Breast epithelium (tissue), 3 donors: Measurements from ENCODE around the gene ESPN.

Experiments used
- CTCF ChIP-seq, 3 donors: fragments of 450-650 bp; IDR thresholded peaks; one replicate each; pipeline ENCODE4 v1.5.1; 2016 to 2017; ENCODE audit warnings: antibody characterized with exemption in 3 of 3, mild to moderate bottlenecking in 3 of 3, moderate library complexity in 3 of 3
- POLR2A ChIP-seq: fragments of 450-650 bp; IDR thresholded peaks from one replicate; pipeline ENCODE4 v1.6.1; 2016; ENCODE audit warnings: antibody characterized with exemption, mild to moderate bottlenecking, moderate library complexity
- POLR2AphosphoS5 ChIP-seq, 3 donors: sonication (generic); formaldehyde crosslinking; IDR thresholded peaks; one replicate each; pipeline ENCODE4 v1.6.1; 2017; ENCODE audit warnings: antibody characterized with exemption in 3 of 3

- TF ChIP-seq CTCF (IDR thresholded peaks at IDR 0.05) (no peak), POLR2A (no peak), POLR2AphosphoS5 (IDR thresholded peaks at IDR 0.05) (no peak)
Observed at GRCh38 chr1:6496890-6497214, 72.3 kb downstream of the ESPN start.
